Nephron progenitor cell (in vitro differentiated cells): ENCODE results near the gene SAMMSON.

Experiments used
- DNase-seq: peaks from one replicate; pipeline ENCODE4 v3.0.0; 2021
- H3K27ac Mint-ChIP-seq: 2 replicates; pipeline ENCODE4 v1.8.0; 2021; ENCODE audit warnings: mild to moderate bottlenecking, moderate library complexity, mixed read lengths
- H3K27me3 Mint-ChIP-seq: 2 replicates; pipeline ENCODE4 v1.8.0; 2021; ENCODE audit warnings: mild to moderate bottlenecking, low read depth, mixed read lengths; ENCODE audit not compliant: poor library complexity
- H3K36me3 Mint-ChIP-seq: 2 replicates; pipeline ENCODE4 v1.8.0; 2021; ENCODE audit warnings: low read depth, mixed read lengths
- H3K4me1 Mint-ChIP-seq: 2 replicates; pipeline ENCODE4 v1.8.0; 2021; ENCODE audit warnings: mixed read lengths
- H3K4me3 Mint-ChIP-seq: 2 replicates; pipeline ENCODE4 v1.8.0; 2021; ENCODE audit warnings: mild to moderate bottlenecking, moderate library complexity, mixed read lengths
- H3K9me3 Mint-ChIP-seq: 2 replicates; pipeline ENCODE4 v1.8.0; 2021; ENCODE audit warnings: mild to moderate bottlenecking, moderate library complexity, mixed read lengths
- TF ChIP-seq, protein P1 (sequence below): fragments of 200-600 bp; sonication (generic); IDR thresholded peaks from 2 replicates; pipeline ENCODE4 v1.5.0; 2021; ENCODE audit warnings: antibody characterized with exemption

Gene SAMMSON

DNA sequence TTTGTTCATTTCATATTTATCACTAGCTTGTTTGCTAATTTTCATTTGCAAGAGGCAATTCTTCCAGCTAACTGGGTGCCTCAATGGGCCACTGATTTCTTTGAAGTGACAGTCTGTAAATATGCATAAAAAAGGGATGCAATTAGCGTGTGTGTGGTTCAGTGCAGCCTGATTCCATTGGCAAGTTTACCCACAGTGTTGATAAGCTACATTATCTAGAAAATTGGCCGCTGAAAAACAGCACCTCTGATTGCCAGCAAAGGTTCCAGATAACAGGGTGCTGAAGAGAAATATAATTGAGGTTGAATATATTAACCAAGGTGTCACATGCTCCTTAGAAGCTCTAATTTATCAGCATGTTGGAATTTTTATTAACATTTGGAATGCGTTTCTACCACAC, 76.9 kb downstream of the SAMMSON start:
- DNase-seq, result no peak
- H3K9me3 Mint-ChIP-seq, result peaks cover 18% of the 10 kb centered on the region
- H3K27ac Mint-ChIP-seq, result no peak overlapping the region
- H3K4me1 Mint-ChIP-seq, result peaks cover 16% of the 10 kb centered on the region
- TF ChIP-seq, protein P1, sequence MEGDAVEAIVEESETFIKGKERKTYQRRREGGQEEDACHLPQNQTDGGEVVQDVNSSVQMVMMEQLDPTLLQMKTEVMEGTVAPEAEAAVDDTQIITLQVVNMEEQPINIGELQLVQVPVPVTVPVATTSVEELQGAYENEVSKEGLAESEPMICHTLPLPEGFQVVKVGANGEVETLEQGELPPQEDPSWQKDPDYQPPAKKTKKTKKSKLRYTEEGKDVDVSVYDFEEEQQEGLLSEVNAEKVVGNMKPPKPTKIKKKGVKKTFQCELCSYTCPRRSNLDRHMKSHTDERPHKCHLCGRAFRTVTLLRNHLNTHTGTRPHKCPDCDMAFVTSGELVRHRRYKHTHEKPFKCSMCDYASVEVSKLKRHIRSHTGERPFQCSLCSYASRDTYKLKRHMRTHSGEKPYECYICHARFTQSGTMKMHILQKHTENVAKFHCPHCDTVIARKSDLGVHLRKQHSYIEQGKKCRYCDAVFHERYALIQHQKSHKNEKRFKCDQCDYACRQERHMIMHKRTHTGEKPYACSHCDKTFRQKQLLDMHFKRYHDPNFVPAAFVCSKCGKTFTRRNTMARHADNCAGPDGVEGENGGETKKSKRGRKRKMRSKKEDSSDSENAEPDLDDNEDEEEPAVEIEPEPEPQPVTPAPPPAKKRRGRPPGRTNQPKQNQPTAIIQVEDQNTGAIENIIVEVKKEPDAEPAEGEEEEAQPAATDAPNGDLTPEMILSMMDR, result no peak
- no peak overlapping the region for H3K4me3 Mint-ChIP-seq
- no peaks in the 10 kb centered on the region for H3K27me3 Mint-ChIP-seq
- H3K36me3 Mint-ChIP-seq, result peaks cover 4% of the 10 kb centered on the region

DNA sequence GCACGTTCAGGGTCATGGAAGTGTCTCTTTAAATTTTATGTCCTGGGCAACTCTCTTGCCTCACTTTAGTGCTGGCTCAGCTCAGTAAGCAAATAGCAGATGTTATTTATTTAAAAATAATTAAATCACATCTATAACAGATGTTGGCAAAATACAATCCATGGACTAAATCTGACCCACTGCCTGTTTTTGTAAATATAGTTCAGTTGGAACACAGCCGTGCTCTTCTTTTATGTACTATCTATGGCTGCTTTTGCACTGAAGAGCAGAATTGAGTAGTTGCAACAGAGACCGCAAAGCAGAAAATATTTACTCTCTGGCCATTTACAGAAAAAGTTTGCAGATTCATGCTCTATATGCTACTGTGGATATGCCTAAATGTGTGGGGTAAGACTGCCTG, 79.2 kb downstream of the SAMMSON start:
- peaks cover 3% of the 10 kb centered on the region for H3K4me1 Mint-ChIP-seq
- peaks cover 4% of the 10 kb centered on the region for H3K36me3 Mint-ChIP-seq
- TF ChIP-seq, protein P1, result no peak
- H3K4me3 Mint-ChIP-seq, result no peak overlapping the region
- no peak overlapping the region for H3K27ac Mint-ChIP-seq
- H3K9me3 Mint-ChIP-seq, result peaks cover 18% of the 10 kb centered on the region
- DNase-seq, result no peak
- no peaks in the 10 kb centered on the region for H3K27me3 Mint-ChIP-seq

DNA sequence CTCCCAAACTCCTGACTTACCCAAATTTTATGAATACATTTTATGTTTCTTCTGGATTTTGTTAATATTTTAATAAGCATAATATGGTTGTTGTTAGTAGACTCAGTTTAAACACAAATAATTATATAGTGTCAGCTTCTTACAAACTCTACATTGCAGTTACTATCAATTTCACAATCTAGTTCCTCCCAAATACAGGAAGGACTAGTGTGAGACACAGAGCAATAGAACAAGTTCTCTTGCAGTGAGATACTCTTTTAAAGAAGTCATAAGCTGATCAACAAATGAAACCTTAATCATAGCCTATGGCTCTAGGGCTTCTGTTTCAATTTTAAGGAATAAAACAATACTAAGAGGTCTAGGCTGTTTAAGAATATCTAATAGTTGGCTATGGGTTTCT, 86.1 kb downstream of the SAMMSON start:
- Mint-ChIP-seq H3K27ac (no peak overlapping the region), H3K36me3 (no peaks in the 10 kb centered on the region), H3K27me3 (peaks cover 3% of the 10 kb centered on the region), H3K9me3 (no peaks in the 10 kb centered on the region), H3K4me3 (no peak overlapping the region), H3K4me1 (no peaks in the 10 kb centered on the region)
- TF ChIP-seq, protein P1, result no peak
- no peak for DNase-seq

GRCh38 chr3:70086336-70086735, 86.8 kb downstream of the SAMMSON start:
- Mint-ChIP-seq H3K27ac (no peak overlapping the region), H3K4me3 (no peak overlapping the region), H3K36me3 (no peaks in the 10 kb centered on the region), H3K9me3 (no peaks in the 10 kb centered on the region), H3K4me1 (no peaks in the 10 kb centered on the region), H3K27me3 (peaks cover 3% of the 10 kb centered on the region)
- DNase-seq, result no peak
- TF ChIP-seq, protein P1, result no peak

- DNase-seq, result no peak
- TF ChIP-seq, protein P1, result peak; percentile 78
- H3K4me1 Mint-ChIP-seq, result no peaks in the 10 kb centered on the region
- peaks cover 6% of the 10 kb centered on the region for H3K27me3 Mint-ChIP-seq
- H3K4me3 Mint-ChIP-seq, result no peak overlapping the region
- no peak overlapping the region for H3K27ac Mint-ChIP-seq
- H3K36me3 Mint-ChIP-seq, result no peaks in the 10 kb centered on the region
- H3K9me3 Mint-ChIP-seq, result no peaks in the 10 kb centered on the region
These were observed 90.9 kb downstream of the SAMMSON start for GRCh38 chr3:70090322-70090913.

DNA sequence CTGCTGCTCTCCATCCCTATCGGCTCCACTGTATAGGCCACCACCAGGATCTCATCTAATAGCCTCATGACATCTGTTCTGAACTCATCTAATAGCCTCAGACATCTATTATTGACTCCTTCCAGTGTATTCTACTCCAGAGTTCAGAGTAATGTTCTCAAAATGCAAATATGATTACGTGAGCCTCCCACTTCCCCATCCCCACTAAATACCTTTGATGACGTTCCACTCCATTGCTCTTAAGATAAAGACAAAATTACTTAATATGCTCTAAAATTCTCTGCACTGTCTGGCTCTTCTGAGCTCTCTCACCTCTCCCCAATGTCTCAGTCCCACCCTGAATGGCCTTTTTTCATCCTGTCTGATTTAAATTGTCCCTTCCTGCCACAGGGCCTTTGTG, 94.7 kb downstream of the SAMMSON start:
- no peak for DNase-seq
- Mint-ChIP-seq H3K4me1 (no peaks in the 10 kb centered on the region), H3K4me3 (no peak overlapping the region), H3K36me3 (no peaks in the 10 kb centered on the region), H3K9me3 (no peaks in the 10 kb centered on the region), H3K27me3 (peaks cover 4% of the 10 kb centered on the region), H3K27ac (no peak overlapping the region)
- TF ChIP-seq, protein P1, result no peak
